HUES48 (cell line): ENCODE data around the gene EPHA7.

Experiments used
- H3K27ac ChIP-seq: one replicate; pipeline ENCODE4 v1.7.0; 2013; ENCODE audit warnings: low read depth, low read length, inconsistent platforms
- H3K27me3 ChIP-seq: 2 replicates; pipeline ENCODE4 v1.6.1; 2013; ENCODE audit warnings: mild to moderate bottlenecking, low read length; ENCODE audit not compliant: control insufficient read depth, insufficient read depth
- H3K36me3 ChIP-seq: 2 replicates; pipeline ENCODE4 v1.6.1; 2013; ENCODE audit warnings: low read length; ENCODE audit not compliant: control insufficient read depth, insufficient read depth
- H3K4me1 ChIP-seq: 2 replicates; pipeline ENCODE4 v1.6.1; 2013; ENCODE audit warnings: mild to moderate bottlenecking, low read length; ENCODE audit not compliant: control insufficient read depth, insufficient read depth
- H3K4me3 ChIP-seq: 2 replicates; pipeline ENCODE4 v1.5.1; 2013; ENCODE audit warnings: mild to moderate bottlenecking, low read depth, low read length
- H3K9ac ChIP-seq: 2 replicates; pipeline ENCODE4 v1.6.1; 2013; ENCODE audit warnings: mild to moderate bottlenecking, low read depth, low read length, moderate library complexity
- H3K9me3 ChIP-seq: 2 replicates; pipeline ENCODE4 v1.6.1; 2013; ENCODE audit warnings: low read length; ENCODE audit not compliant: control insufficient read depth, insufficient read depth

Gene EPHA7

DNA sequence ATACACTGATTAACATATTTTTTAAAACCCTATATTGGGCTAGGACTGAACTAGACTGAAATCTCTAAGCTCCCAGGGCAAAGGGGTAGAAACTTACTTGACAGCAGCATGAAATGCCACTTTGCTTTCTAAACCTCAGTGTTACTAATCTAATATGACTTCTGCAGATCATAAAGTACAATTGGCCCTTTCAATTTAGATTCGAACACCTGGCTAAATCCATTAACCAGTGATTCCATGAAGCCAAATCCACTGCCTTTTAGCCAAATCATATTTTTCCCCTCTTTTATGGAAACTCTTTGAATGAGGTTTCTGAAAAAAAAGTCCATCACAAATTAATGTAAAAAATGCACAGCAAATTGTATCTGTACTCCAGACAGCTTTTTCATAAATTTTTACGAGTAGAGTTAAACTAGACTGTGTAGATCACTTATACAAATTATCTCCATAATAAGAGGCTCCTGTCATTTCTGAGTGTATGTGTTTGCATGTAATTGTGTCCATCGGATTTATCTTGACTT lies 25.7 kb downstream of the EPHA7 start:
- Histone ChIP-seq H3K9me3 (no peaks in the 10 kb centered on the region), H3K4me1 (no peaks in the 10 kb centered on the region; the same call in 1 of the 2 replicates), H3K9ac (no peak overlapping the region), H3K4me3 (no peak overlapping the region), H3K27ac (no peak overlapping the region), H3K27me3 (no peaks in the 10 kb centered on the region), H3K36me3 (no peaks in the 10 kb centered on the region)

DNA sequence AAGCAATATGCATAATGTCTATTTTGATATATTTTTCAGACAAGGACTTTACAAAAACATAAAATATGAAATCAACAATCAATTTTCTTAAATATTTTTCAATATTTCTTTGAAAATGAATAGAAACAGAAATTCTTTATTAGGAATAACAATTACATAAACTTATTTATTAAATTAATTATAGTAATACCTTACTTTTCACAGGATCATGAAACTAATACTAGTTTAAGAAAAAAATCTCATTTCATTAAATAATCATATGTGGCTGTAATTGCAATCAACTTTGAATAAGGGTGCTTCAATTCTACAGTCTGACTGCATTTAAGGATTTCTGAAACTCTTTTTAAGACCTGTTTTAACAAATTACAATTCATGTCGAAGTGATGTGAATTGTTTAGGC lies 26.6 kb downstream of the EPHA7 start:
- Histone ChIP-seq H3K27ac (no peak overlapping the region), H3K9me3 (no peaks in the 10 kb centered on the region), H3K9ac (no peak overlapping the region), H3K36me3 (no peaks in the 10 kb centered on the region), H3K27me3 (no peaks in the 10 kb centered on the region), H3K4me1 (no peaks in the 10 kb centered on the region; the same call in 1 of the 2 replicates), H3K4me3 (no peak overlapping the region)

DNA sequence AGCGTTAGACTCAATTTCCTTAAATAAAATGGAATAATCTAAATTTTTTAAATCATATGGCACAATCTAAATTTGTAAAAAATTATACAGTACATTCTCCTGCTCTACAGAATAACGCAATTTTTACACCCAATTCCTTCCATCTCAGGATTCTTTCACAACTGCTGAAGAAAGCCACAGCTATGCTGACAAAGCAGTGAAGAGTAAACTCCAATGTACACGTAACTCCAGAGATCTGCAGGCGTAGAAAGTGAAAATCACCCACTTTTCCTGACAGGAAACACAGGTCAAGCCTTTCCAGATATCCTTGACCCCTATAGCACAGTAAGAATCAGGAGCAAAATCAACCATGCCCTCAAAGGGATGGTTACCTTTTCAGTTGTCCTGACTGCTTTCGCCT lies 27.4 kb downstream of the EPHA7 start:
- H3K27ac ChIP-seq, result no peak overlapping the region
- no peaks in the 10 kb centered on the region for H3K9me3 ChIP-seq
- H3K4me3 ChIP-seq, result no peak overlapping the region
- H3K36me3 ChIP-seq, result no peaks in the 10 kb centered on the region
- H3K9ac ChIP-seq, result no peak overlapping the region
- no peaks in the 10 kb centered on the region for H3K27me3 ChIP-seq
- no peaks in the 10 kb centered on the region; the same call in 1 of the 2 replicates for H3K4me1 ChIP-seq

DNA sequence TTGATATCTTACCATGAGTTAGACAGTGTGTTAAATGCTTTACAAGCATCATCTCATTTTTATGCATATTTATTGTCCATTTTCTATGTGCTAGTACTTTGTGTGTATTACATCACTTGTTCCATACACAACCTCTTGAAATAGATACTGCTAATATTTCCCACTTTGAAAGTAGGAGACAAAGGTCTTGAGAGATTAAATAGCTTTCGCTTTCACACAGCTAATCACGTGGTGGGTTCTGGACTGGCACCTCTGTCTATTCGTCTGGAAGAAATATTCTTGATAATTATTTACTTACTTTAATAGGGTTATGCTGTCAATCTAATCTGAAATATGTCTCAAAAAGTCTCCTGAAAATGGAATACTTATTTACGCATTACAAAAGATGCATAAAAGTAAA lies 30.2 kb downstream of the EPHA7 start:
- H3K4me1 ChIP-seq, result no peaks in the 10 kb centered on the region; the same call in 1 of the 2 replicates
- H3K4me3 ChIP-seq, result no peak overlapping the region
- no peak overlapping the region for H3K27ac ChIP-seq
- no peak overlapping the region for H3K9ac ChIP-seq
- no peaks in the 10 kb centered on the region for H3K36me3 ChIP-seq
- H3K9me3 ChIP-seq, result no peaks in the 10 kb centered on the region
- no peaks in the 10 kb centered on the region for H3K27me3 ChIP-seq

GRCh38 chr6:93388070-93388469 lies 31.3 kb downstream of the EPHA7 start:
- no peak overlapping the region for H3K4me3 ChIP-seq
- no peak overlapping the region for H3K9ac ChIP-seq
- no peaks in the 10 kb centered on the region for H3K9me3 ChIP-seq
- H3K27me3 ChIP-seq, result no peaks in the 10 kb centered on the region
- H3K36me3 ChIP-seq, result no peaks in the 10 kb centered on the region
- no peak overlapping the region for H3K27ac ChIP-seq
- no peaks in the 10 kb centered on the region; the same call in 1 of the 2 replicates for H3K4me1 ChIP-seq

- Histone ChIP-seq H3K27ac (no peak overlapping the region), H3K36me3 (no peaks in the 10 kb centered on the region), H3K27me3 (no peaks in the 10 kb centered on the region)
These were observed 43.3 kb downstream of the EPHA7 start for GRCh38 chr6:93376026-93376540.

GRCh38 chr6:93373445-93373844 lies 45.9 kb downstream of the EPHA7 start:
- Histone ChIP-seq H3K27ac (no peak overlapping the region), H3K27me3 (no peaks in the 10 kb centered on the region), H3K9ac (no peak overlapping the region), H3K36me3 (no peaks in the 10 kb centered on the region), H3K4me3 (no peak overlapping the region), H3K9me3 (no peaks in the 10 kb centered on the region), H3K4me1 (no peaks in the 10 kb centered on the region)

More at GRCh38 chr6:93376026-93376540, 43.3 kb downstream of the EPHA7 start:
- Histone ChIP-seq H3K4me1 (no peaks in the 10 kb centered on the region), H3K9ac (no peak overlapping the region), H3K4me3 (no peak overlapping the region), H3K9me3 (no peaks in the 10 kb centered on the region)

DNA sequence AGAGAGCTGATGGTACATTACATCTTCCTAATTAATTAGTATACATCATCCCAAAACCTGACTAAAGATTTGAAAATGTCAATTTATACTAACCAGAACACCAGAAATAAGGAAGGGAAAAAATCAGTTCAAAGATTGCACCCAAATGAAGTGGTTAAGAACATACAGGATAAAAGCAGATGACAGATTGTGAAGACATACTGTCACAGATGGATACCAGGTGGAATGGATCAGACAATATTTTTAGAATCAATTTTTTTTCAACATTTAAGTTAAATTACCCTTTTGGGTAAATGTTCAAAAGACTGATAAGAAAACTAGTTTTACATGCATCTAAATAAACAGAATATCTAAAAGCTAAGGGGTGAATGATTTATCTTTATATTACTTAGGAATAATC lies 47.6 kb downstream of the EPHA7 start:
- no peak overlapping the region for H3K27ac ChIP-seq
- no peaks in the 10 kb centered on the region for H3K9me3 ChIP-seq
- no peak overlapping the region for H3K4me3 ChIP-seq
- no peaks in the 10 kb centered on the region for H3K36me3 ChIP-seq
- H3K4me1 ChIP-seq, result no peaks in the 10 kb centered on the region
- H3K27me3 ChIP-seq, result no peaks in the 10 kb centered on the region
- H3K9ac ChIP-seq, result no peak overlapping the region

GRCh38 chr6:93369586-93370134 lies 49.7 kb downstream of the EPHA7 start:
- no peaks in the 10 kb centered on the region for H3K9me3 ChIP-seq
- H3K27me3 ChIP-seq, result no peaks in the 10 kb centered on the region
- no peaks in the 10 kb centered on the region for H3K4me1 ChIP-seq
- no peak overlapping the region for H3K4me3 ChIP-seq
- no peak overlapping the region for H3K9ac ChIP-seq
- no peak overlapping the region for H3K27ac ChIP-seq
- no peaks in the 10 kb centered on the region for H3K36me3 ChIP-seq

DNA sequence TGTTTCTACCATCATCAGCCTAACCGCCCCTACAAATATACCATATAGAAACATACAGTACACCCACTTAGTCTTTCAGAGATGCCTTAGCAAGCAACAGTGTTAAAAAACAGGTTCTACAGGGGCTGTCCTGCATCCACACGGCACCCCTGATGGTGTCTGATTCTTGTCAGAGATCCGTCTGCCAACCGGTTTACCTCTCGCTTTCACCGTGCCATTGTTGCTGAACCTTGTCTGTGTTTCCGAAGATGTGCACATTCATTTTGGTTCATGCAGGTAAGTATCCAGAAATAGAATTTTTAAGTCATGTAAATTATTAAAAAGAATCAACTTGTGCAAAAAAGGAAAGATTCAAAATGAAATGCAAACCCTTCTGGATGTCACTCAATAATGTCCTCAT lies 52.9 kb downstream of the EPHA7 start:
- Histone ChIP-seq H3K9ac (no peak overlapping the region), H3K9me3 (no peaks in the 10 kb centered on the region), H3K36me3 (no peaks in the 10 kb centered on the region), H3K4me3 (no peak overlapping the region), H3K27ac (no peak overlapping the region), H3K27me3 (no peaks in the 10 kb centered on the region), H3K4me1 (no peaks in the 10 kb centered on the region)

DNA sequence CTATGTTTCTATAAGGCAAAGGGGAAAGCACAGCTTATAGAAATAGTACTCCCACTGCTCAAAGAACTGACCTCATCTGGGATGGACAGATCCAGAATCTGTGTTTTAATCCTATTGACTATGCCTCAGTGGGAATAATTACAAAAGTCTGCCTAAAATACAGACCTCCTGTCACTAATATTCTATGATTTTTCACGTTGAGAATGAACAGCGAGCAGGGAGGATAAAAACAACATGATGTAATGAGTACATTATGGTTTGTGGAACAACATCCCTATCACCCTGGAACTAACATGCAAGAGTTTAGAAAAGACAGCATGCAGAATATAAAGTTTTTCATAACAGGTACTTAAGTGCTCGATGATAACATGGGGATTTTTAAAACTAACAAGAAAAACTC lies 53.9 kb downstream of the EPHA7 start:
- Histone ChIP-seq H3K36me3 (no peaks in the 10 kb centered on the region), H3K27me3 (no peaks in the 10 kb centered on the region), H3K9me3 (no peaks in the 10 kb centered on the region), H3K27ac (no peak overlapping the region), H3K4me1 (peaks cover 8% of the 10 kb centered on the region), H3K9ac (no peak overlapping the region), H3K4me3 (no peak overlapping the region)
